ENCODE measurements around the gene ZNF792.

GRCh38 chr19:34982275-34982674, 18.2 kb upstream of the ZNF792 start:
- TF ChIP-seq GATA2 (IDR thresholded peaks at IDR 0.05; ENCODE audit: low read depth, low read length): no peak
- TF ChIP-seq GATA3 (IDR thresholded peaks at IDR 0.05; ENCODE audit: low read depth, low read length): no peak

Measured in SH-SY5Y (cell line).